IMR-90 (cell line): ENCODE results near the gene ERCC4. TPM values are rescaled to one million over a fixed set of nuclear protein-coding genes. Genes with fewer than 3 reads are reported as not detected.

ENCODE experiments used
- ATAC-seq: fragments of 200-7000 bp; cut with Tn5 transposase; 2 replicates; pipeline ENCODE4 v1.9.1; 2020; ENCODE audit warnings: low read depth, mild to moderate bottlenecking, moderate library complexity
- BruUV-seq: library from RNA; stranded (reverse); fragments of 400-500 nt; replicated peaks from 2 replicates; lab custom pipeline; 2021; lab: Mats Ljungman, UMichigan
- CTCF ChIA-PET: fragments of 300-600 bp; formaldehyde crosslinking; extraction: SDS; loops from one replicate; lab custom pipeline; 2021; ENCODE audit warnings: antibody characterized with exemption; lab: Yijun Ruan, JAX
- POLR2A ChIA-PET: fragments of 300-600 bp; sonication (Branson Sonifier 250); formaldehyde crosslinking; loops from one replicate; lab custom pipeline; 2022; ENCODE audit warnings: antibody characterized with exemption; ENCODE audit not compliant: unreplicated experiment; lab: Charles Lee
- DNase-seq: peaks from one replicate; pipeline ENCODE4 v3.0.0; 2013
- H2AFZ ChIP-seq: replicated peaks from 2 replicates; pipeline ENCODE3; 2013; ENCODE audit warnings: low read length, mild to moderate bottlenecking; ENCODE audit not compliant: poor library complexity
- H2AK5ac ChIP-seq: 2 replicates; pipeline ENCODE4 v1.6.1; 2013; ENCODE audit warnings: low read depth, low read length, inconsistent platforms
- H2AK9ac ChIP-seq: replicated peaks from 2 replicates; pipeline ENCODE3; 2013; ENCODE audit warnings: mild to moderate bottlenecking, low read depth, low read length, moderate library complexity; ENCODE audit not compliant: poor library complexity
- H2BK120ac ChIP-seq: 2 replicates; pipeline ENCODE4 v1.6.1; 2013; ENCODE audit warnings: low read depth, low read length, inconsistent platforms
- H2BK15ac ChIP-seq: 3 replicates; pipeline ENCODE4 v1.6.1; 2013; ENCODE audit warnings: low read depth, low read length, inconsistent platforms
- H2BK20ac ChIP-seq: 2 replicates; pipeline ENCODE4 v1.6.1; 2013; ENCODE audit warnings: low read depth, mild to moderate bottlenecking, inconsistent platforms, low read length, moderate library complexity
- H2BK5ac ChIP-seq: 2 replicates; pipeline ENCODE4 v1.6.1; 2013; ENCODE audit warnings: mild to moderate bottlenecking, low read depth, low read length, inconsistent platforms; ENCODE audit not compliant: poor library complexity, severe bottlenecking
- H3K14ac ChIP-seq: replicated peaks from 2 replicates; pipeline ENCODE4 v1.6.1; 2013; ENCODE audit warnings: low read depth, low read length, inconsistent platforms
- H3K18ac ChIP-seq: 2 replicates; pipeline ENCODE4 v1.6.1; 2013; ENCODE audit warnings: low read depth, low read length, control low read depth
- H3K23ac ChIP-seq: 2 replicates; pipeline ENCODE4 v1.6.1; 2013; ENCODE audit warnings: low read depth, low read length, inconsistent platforms
- H3K27ac ChIP-seq: 2 replicates; pipeline ENCODE4 v1.5.1; 2013; ENCODE audit warnings: mild to moderate bottlenecking, control low read depth, low read length; ENCODE audit not compliant: insufficient read depth
- H3K27me3 ChIP-seq: 2 replicates; pipeline ENCODE4 v1.6.1; 2013; ENCODE audit warnings: low read length; ENCODE audit not compliant: control insufficient read depth, insufficient read depth
- H3K36me3 ChIP-seq: 2 replicates; pipeline ENCODE4 v1.6.1; 2013; ENCODE audit warnings: low read length, mixed read lengths; ENCODE audit not compliant: control insufficient read depth, insufficient read depth
- H3K4ac ChIP-seq: 2 replicates; pipeline ENCODE4 v1.6.1; 2013; ENCODE audit warnings: low read depth, low read length, inconsistent platforms
- H3K4me1 ChIP-seq: 2 replicates; pipeline ENCODE4 v1.6.1; 2013; ENCODE audit warnings: low read length, mixed read lengths; ENCODE audit not compliant: control insufficient read depth, insufficient read depth
- H3K4me2 ChIP-seq: 2 replicates; pipeline ENCODE4 v1.6.1; 2013; ENCODE audit warnings: low read depth, mild to moderate bottlenecking, control low read depth, low read length, moderate library complexity
- H3K4me3 ChIP-seq: 2 replicates; pipeline ENCODE4 v1.5.1; 2013; ENCODE audit warnings: low read depth, mild to moderate bottlenecking, control low read depth, low read length, moderate library complexity; ENCODE audit not compliant: insufficient read depth
- H3K56ac ChIP-seq: 2 replicates; pipeline ENCODE4 v1.6.1; 2013; ENCODE audit warnings: low read length, inconsistent platforms; ENCODE audit not compliant: insufficient read depth; ENCODE audit errors: extremely low read depth
- H3K79me1 ChIP-seq, 2 experiments: 2 replicates each; pipeline ENCODE4 v1.6.1; 2013; ENCODE audit warnings: low read length in 2 of 2, inconsistent platforms in 1 of 2, low read depth in 1 of 2
- H3K9ac ChIP-seq: 2 replicates; pipeline ENCODE4 v1.6.1; 2013; ENCODE audit warnings: low read depth, low read length, control low read depth
- H3K9me1 ChIP-seq: 2 replicates; pipeline ENCODE4 v1.6.1; 2013; ENCODE audit warnings: low read length, inconsistent platforms; ENCODE audit not compliant: insufficient read depth
- H3K9me3 ChIP-seq: 2 replicates; pipeline ENCODE4 v1.6.1; 2013; ENCODE audit warnings: low read length; ENCODE audit not compliant: control insufficient read depth, insufficient read depth
- H4K20me1 ChIP-seq: 2 replicates; pipeline ENCODE4 v1.6.1; 2013; ENCODE audit warnings: low read length, inconsistent platforms; ENCODE audit not compliant: insufficient read depth
- H4K5ac ChIP-seq: 2 replicates; pipeline ENCODE4 v1.6.1; 2013; ENCODE audit warnings: mild to moderate bottlenecking, low read depth, low read length, control low read depth
- H4K8ac ChIP-seq, 2 experiments: 2 replicates each; pipeline ENCODE4 v1.6.1; 2013; ENCODE audit warnings: low read depth in 2 of 2, low read length in 2 of 2, control low read depth in 1 of 2, inconsistent platforms in 1 of 2
- H4K91ac ChIP-seq: 2 replicates; pipeline ENCODE4 v1.6.1; 2013; ENCODE audit warnings: low read depth, low read length, inconsistent platforms; ENCODE audit not compliant: insufficient read depth
- ELK1 ChIP-seq: fragments of 150-350 bp; IDR thresholded peaks from 2 replicates; pipeline ENCODE4 v1.6.1; 2016; ENCODE audit warnings: low read depth, mild to moderate bottlenecking, low read length, moderate library complexity, borderline replicate concordance
- RCOR1 ChIP-seq: IDR thresholded peaks from 2 replicates; pipeline ENCODE4 v1.6.1; 2012; ENCODE audit warnings: mild to moderate bottlenecking, low read length, improper control_type of control experiment; ENCODE audit not compliant: insufficient replicate concordance
- WGBS, 2 experiments: methylation state at CpG; one replicate each; pipeline versions ENCODE4 v1.1.5 to v1.1.7; 2013; ENCODE audit warnings: missing lambda C conversion rate in 2 of 2; ENCODE audit not compliant: insufficient read length in 1 of 2; ENCODE audit errors: extremely low coverage in 2 of 2; 5-methylcytosine and 5-hydroxymethylcytosine counted together
- dilution Hi-C: fragments of 300-500 bp; cut with HindIII; formaldehyde crosslinking; loops from one replicate; pipeline ENCODE4 v1.14.3; 2018; ENCODE audit warnings: low sequenced_read_pairs; ENCODE audit not compliant: unreplicated experiment
- in situ Hi-C: fragments of 300-500 bp; cut with MboI; formaldehyde crosslinking; loops from 3 replicates; pipeline ENCODE4 v1.14.3; 2019; ENCODE audit warnings: low sequenced_read_pairs, inconsistent platforms, mixed read lengths
- intact Hi-C: fragments of 100-400 bp; cut with micrococcal nuclease; formaldehyde crosslinking; loops from 2 replicates; pipeline ENCODE4 v1.10.0; 2022
- polyA plus RNA-seq, 3 experiments: library from polyadenylated mRNA; depleted of rRNA; stranded (reverse); fragments of >200 nt; gene quantifications; 2 replicates each; pipeline ENCODE4 v1.2.3, GENCODE V29; 2012; ENCODE audit warnings: low replicate concordance in 1 of 3
- total RNA-seq: library from RNA; depleted of rRNA; stranded (reverse); fragments of >200 nt; gene quantifications from 2 replicates; pipeline ENCODE4 v1.2.3, GENCODE V29; 2012
- TF ChIP-seq, protein P1 (sequence below): fragments of 150-350 bp; IDR thresholded peaks from 2 replicates; pipeline ENCODE4 v1.6.1; 2017; ENCODE audit warnings: mild to moderate bottlenecking, antibody characterized with exemption, low read length, low read depth

The ERCC4 gene
- total and polyA plus RNA-seq, 2 of the 4 experiments (the other 2 are of a cell fraction), result 2.9 to 19.2 TPM

GRCh38 chr16:13885700-13886099, 34.3 kb upstream of the ERCC4 start:
- TF ChIP-seq, protein P1, sequence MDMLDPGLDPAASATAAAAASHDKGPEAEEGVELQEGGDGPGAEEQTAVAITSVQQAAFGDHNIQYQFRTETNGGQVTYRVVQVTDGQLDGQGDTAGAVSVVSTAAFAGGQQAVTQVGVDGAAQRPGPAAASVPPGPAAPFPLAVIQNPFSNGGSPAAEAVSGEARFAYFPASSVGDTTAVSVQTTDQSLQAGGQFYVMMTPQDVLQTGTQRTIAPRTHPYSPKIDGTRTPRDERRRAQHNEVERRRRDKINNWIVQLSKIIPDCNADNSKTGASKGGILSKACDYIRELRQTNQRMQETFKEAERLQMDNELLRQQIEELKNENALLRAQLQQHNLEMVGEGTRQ, result no peak
- TF ChIP-seq RCOR1, result no peak
- TF ChIP-seq ELK1, result no peak
- Histone ChIP-seq H4K8ac (no peak overlapping the region), H4K5ac (no peak overlapping the region), H3K4me3 (no peak overlapping the region), H3K14ac (no peak overlapping the region), H3K9me1 (no peaks in the 10 kb centered on the region), H2AFZ (no peak overlapping the region), H3K4me2 (no peak overlapping the region), H2BK20ac (no peak overlapping the region), H2AK5ac (no peak overlapping the region), H3K9ac (no peak overlapping the region), H2BK120ac (no peak overlapping the region), H2BK5ac (no peak overlapping the region), H3K4ac (no peak overlapping the region), H3K56ac (no peak overlapping the region), H3K9me3 (no peaks in the 10 kb centered on the region), H3K4me1 (no peaks in the 10 kb centered on the region), H3K36me3 (no peaks in the 10 kb centered on the region), H3K79me1 (no peaks in the 10 kb centered on the region), H2BK15ac (no peak overlapping the region), H3K23ac (no peak overlapping the region), H3K18ac (no peak overlapping the region), H4K20me1 (no peaks in the 10 kb centered on the region), H3K27me3 (no peaks in the 10 kb centered on the region; the same call in 1 of the 2 replicates), H3K27ac (no peak overlapping the region), H2AK9ac (no peak overlapping the region), H4K91ac (no peak overlapping the region)
- ChIA-PET CTCF (interaction anchor here (1.1 kb wide), 1 partner anchor 10 kb away, joined by 3 read pairs; no protein-coding TSS in a partner anchor), POLR2A (interaction anchor here (0.6 kb wide), 1 partner anchor 11 kb away, joined by 3 read pairs; no protein-coding TSS in a partner anchor)
- ATAC-seq, result no peak
- no TSS peak for BruUV-seq
- DNase-seq, result no peak
- no CpG with 5 or more reads among the region's 6 CpGs for WGBS, 2 experiments
- in situ Hi-C loops, result loop anchor here (25.0 kb wide), 1 partner anchor 1423 kb away; no protein-coding TSS in a partner anchor
- dilution Hi-C loops, result no loop called here
- intact Hi-C loops, result no loop called here
